HG03060 (cell line): Measurements from ENCODE around the gene PAF1.

Experiments used
- ATAC-seq: cut with Tn5 transposase; IDR thresholded peaks from one replicate; pipeline ENCODE4 v1.9.1; 2021; ENCODE audit warnings: low read depth, moderate number of reproducible peaks; ENCODE audit not compliant: unreplicated experiment

The PAF1 gene

GRCh38 chr19:39390751-39391437 is at the start of gene PAF1, which contains the start of gene MED29:
PAF1 (minus strand) TSS chr19:39391106; CDS start chr19:39390864, 242 bp downstream.
MED29 (plus strand) TSS chr19:39391378; CDS start chr19:39391423, 45 bp downstream.
- peak; percentile 86 for ATAC-seq

GRCh38 chr19:39438270-39438934 is 47.5 kb upstream of the PAF1 start:
- no peak for ATAC-seq

- no peak for ATAC-seq
These were observed 45.4 kb upstream of the PAF1 start for GRCh38 chr19:39436350-39436716.

- peak; percentile 53 for ATAC-seq
These were observed 44.8 kb upstream of the PAF1 start, which contains the start of gene RPS16 for GRCh38 chr19:39435499-39436349. RPS16 (minus strand) TSS chr19:39435949; CDS start chr19:39435895, 54 bp downstream.

GRCh38 chr19:39434123-39435076 is 43.5 kb upstream of the PAF1 start:
- ATAC-seq: no peak

- no peak for ATAC-seq
These were observed 42.7 kb upstream of the PAF1 start for GRCh38 chr19:39433480-39434079.

- no peak for ATAC-seq
These were observed 41.7 kb upstream of the PAF1 start for GRCh38 chr19:39432677-39433025.

- ATAC-seq: peak; percentile 43
These were observed 40.0 kb upstream of the PAF1 start for GRCh38 chr19:39430675-39431593.

- ATAC-seq: no peak
These were observed 37.6 kb upstream of the PAF1 start for GRCh38 chr19:39428283-39429112.

- ATAC-seq: no peak
These were observed 36.8 kb upstream of the PAF1 start for GRCh38 chr19:39427707-39428106.

- no peak for ATAC-seq
These were observed 35.3 kb upstream of the PAF1 start for GRCh38 chr19:39426170-39426569.

- no peak for ATAC-seq
These were observed 34.8 kb upstream of the PAF1 start for GRCh38 chr19:39425744-39426143.

GRCh38 chr19:39424934-39425333 is 34.0 kb upstream of the PAF1 start:
- ATAC-seq: no peak

- ATAC-seq: no peak
These were observed 32.6 kb upstream of the PAF1 start for GRCh38 chr19:39423258-39424086.

- no peak for ATAC-seq
These were observed 31.1 kb upstream of the PAF1 start for GRCh38 chr19:39422020-39422419.

- ATAC-seq: no peak
These were observed 29.9 kb upstream of the PAF1 start for GRCh38 chr19:39420769-39421168.

GRCh38 chr19:39419003-39419402 is 28.1 kb upstream of the PAF1 start:
- ATAC-seq: no peak
